GM12892 (cell line): Measurements from ENCODE around the gene ITSN1.

ENCODE experiments used
- POLR2A ChIP-seq: IDR thresholded peaks from 2 replicates; pipeline ENCODE4 v1.6.1; 2011; ENCODE audit warnings: low read depth, low read length, control low read depth
- POLR2AphosphoS5 ChIP-seq: IDR thresholded peaks from 2 replicates; pipeline ENCODE4 v1.6.1; 2011; ENCODE audit warnings: low read depth, low read length, control low read depth
- TAF1 ChIP-seq: IDR thresholded peaks from 2 replicates; pipeline ENCODE4 v1.6.1; 2011; ENCODE audit warnings: low read depth, mild to moderate bottlenecking, control low read depth, low read length, borderline replicate concordance

GRCh38 chr21:33841561-33841960 lies 199.3 kb downstream of the ITSN1 start:
- TF ChIP-seq POLR2AphosphoS5 (no peak), TAF1 (no peak), POLR2A (no peak)
